ENCODE results near the gene AFAP1L2.

GRCh38 chr10:114313866-114314265 is 90.4 kb downstream of the AFAP1L2 start:
- TF ChIP-seq POLR2A (IDR thresholded peaks at IDR 0.05) (no peak), EP300 (IDR thresholded peaks at IDR 0.05) (no peak), CTCF (IDR thresholded peaks at IDR 0.05) (no peak), POLR2AphosphoS5 (IDR thresholded peaks at IDR 0.05) (no peak)
